Keratinocyte (primary cell): ENCODE results near the gene ZBTB48. TPM values are rescaled to one million over a fixed set of nuclear protein-coding genes. Genes with fewer than 3 reads are reported as not detected.

ENCODE experiments used
- DNase-seq: peaks from one replicate; pipeline ENCODE4 v3.0.0-alpha.2; 2011; ENCODE audit warnings: low read depth, missing footprints, low spot score
- FAIRE-seq: peaks from 2 replicates; lab custom pipeline; 2011; peaks lifted over from hg19 to GRCh38; lab: Jason Lieb, UNC
- H2AFZ ChIP-seq: 2 replicates; pipeline ENCODE4 v1.6.0; 2012; ENCODE audit warnings: low read length, control low read depth, inconsistent platforms; ENCODE audit not compliant: control insufficient read depth
- H3K27ac ChIP-seq: 2 replicates; pipeline ENCODE4 v1.5.1; 2011; ENCODE audit warnings: low read length; ENCODE audit not compliant: control insufficient read depth, insufficient read depth
- H3K27me3 ChIP-seq: 3 replicates; pipeline ENCODE4 v1.6.0; 2011; ENCODE audit warnings: low read length; ENCODE audit not compliant: control insufficient read depth, insufficient read depth; ENCODE audit errors: extremely low read depth
- H3K36me3 ChIP-seq, 2 experiments: 2 replicates in 1 of 2; 3 replicates in 1 of 2; pipeline ENCODE4 v1.5.1; 2011; ENCODE audit warnings: low read length in 2 of 2, mild to moderate bottlenecking in 1 of 2; ENCODE audit not compliant: control insufficient read depth in 2 of 2, insufficient read depth in 2 of 2; ENCODE audit errors: extremely low read depth in 1 of 2
- H3K4me1 ChIP-seq: 3 replicates; pipeline ENCODE4 v1.5.1; 2011; ENCODE audit warnings: low read length; ENCODE audit not compliant: control insufficient read depth, insufficient read depth; ENCODE audit errors: extremely low read depth
- H3K4me2 ChIP-seq: 3 replicates; pipeline ENCODE4 v1.6.0; 2011; ENCODE audit warnings: low read depth, low read length; ENCODE audit not compliant: control insufficient read depth, insufficient read depth; ENCODE audit errors: extremely low read depth
- H3K4me3 ChIP-seq, 3 experiments: fragments of 200-600 bp in 1 of 3; sonication (generic) in 1 of 3; 2 replicates in 2 of 3; 3 replicates in 1 of 3; pipeline ENCODE4 v1.5.1; 2011 to 2016; ENCODE audit warnings: low read length in 3 of 3, mild to moderate bottlenecking in 3 of 3, control low read depth in 2 of 3, inconsistent platforms in 1 of 3, low read depth in 1 of 3, mixed read lengths in 1 of 3, mixed run types in 1 of 3, moderate library complexity in 1 of 3; ENCODE audit not compliant: control insufficient read depth in 2 of 3, insufficient read depth in 2 of 3; ENCODE audit errors: extremely low read depth in 1 of 3
- H3K79me2 ChIP-seq: 2 replicates; pipeline ENCODE4 v1.6.0; 2012; ENCODE audit warnings: low read length; ENCODE audit not compliant: control insufficient read depth, insufficient read depth
- H3K9ac ChIP-seq: 3 replicates; pipeline ENCODE4 v1.6.0; 2011; ENCODE audit warnings: low read length; ENCODE audit not compliant: control insufficient read depth, insufficient read depth; ENCODE audit errors: extremely low read depth
- H3K9me1 ChIP-seq: 3 replicates; pipeline ENCODE4 v1.6.0; 2011; ENCODE audit warnings: low read length; ENCODE audit not compliant: control insufficient read depth, insufficient read depth; ENCODE audit errors: extremely low read depth
- H3K9me3 ChIP-seq: 2 replicates; pipeline ENCODE4 v1.5.1; 2012; ENCODE audit warnings: low read depth, low read length; ENCODE audit not compliant: control insufficient read depth
- H4K20me1 ChIP-seq: 3 replicates; pipeline ENCODE4 v1.6.0; 2011; ENCODE audit warnings: low read length; ENCODE audit not compliant: control insufficient read depth, insufficient read depth; ENCODE audit errors: extremely low read depth
- CTCF ChIP-seq, 3 experiments: IDR thresholded peaks in 1 of 3; conservative IDR thresholded peaks in 1 of 3; optimal IDR thresholded peaks in 1 of 3; 2 replicates in 2 of 3; 3 replicates in 1 of 3; pipeline versions ENCODE3 to v1.5.1; 2011; ENCODE audit warnings: low read length in 3 of 3, mild to moderate bottlenecking in 3 of 3, moderate library complexity in 2 of 3, control low read depth in 1 of 3, inconsistent platforms in 1 of 3; ENCODE audit not compliant: insufficient read depth in 2 of 3; ENCODE audit errors: extremely low read depth in 1 of 3
- EZH2 ChIP-seq: IDR thresholded peaks from one replicate; pipeline ENCODE4 v1.6.1; 2012; ENCODE audit warnings: inconsistent platforms, mild to moderate bottlenecking, low read length, moderate library complexity
- dilution Hi-C: fragments of 300-500 bp; cut with MboI; formaldehyde crosslinking; loops from one replicate; pipeline ENCODE4 v1.7.0; 2020; ENCODE audit warnings: low sequenced_read_pairs; ENCODE audit not compliant: extremely low pct_ligation_motif_present
- polyA plus RNA-seq, 5 experiments: library from polyadenylated mRNA; depleted of rRNA in 3 of 5; stranded (reverse) in 3 of 5; stranded (forward) in 1 of 5; unstranded in 1 of 5; fragments of >200 nt; gene quantifications; 1 replicate in 1 of 5; 2 replicates in 3 of 5; 3 replicates in 1 of 5; pipeline versions ENCODE4 v1.2.1 to v1.2.3, GENCODE V29; 2011 to 2012; ENCODE audit warnings: missing spikeins in 2 of 5, low read depth in 1 of 5, low replicate concordance in 1 of 5

Gene ZBTB48
- polyA plus RNA-seq, 1 donor (not counting 4 experiments of a cell fraction or from before 2014, with no cell fraction given) = 10.9 TPM

GRCh38 chr1:6603238-6603914 lies 23.6 kb downstream of the ZBTB48 start:
- H3K4me3 ChIP-seq = peak overlapping the region; percentile 41 to 74 (median 74)
- H3K9ac ChIP-seq = peak overlapping the region; percentile 100
- FAIRE-seq (no peak), DNase-seq (no peak)
- peak overlapping the region; percentile 97 for H3K27ac ChIP-seq
- H3K79me2 ChIP-seq = peaks cover 41% of the 10 kb centered on the region
- H2AFZ ChIP-seq = peak overlapping the region; percentile 71
- TF ChIP-seq CTCF (optimal IDR thresholded peaks at IDR 0.05 in 1 of 3, IDR thresholded peaks at IDR 0.05 in 1 of 3, conservative IDR thresholded peaks at IDR 0.05 in 1 of 3; ENCODE audit: extremely low read depth in 1 of 3, insufficient read depth in 2 of 3, low read length in 3 of 3) = no peak
- no peak for TF ChIP-seq EZH2
- H3K4me2 ChIP-seq = peak overlapping the region; percentile 95
- no peaks in the 10 kb centered on the region for H3K9me1 ChIP-seq
- peaks cover 5 to 13% of the 10 kb centered on the region in 2 experiments for H3K36me3 ChIP-seq
- no peaks in the 10 kb centered on the region for H3K9me3 ChIP-seq
- H3K4me1 ChIP-seq = peaks cover 35% of the 10 kb centered on the region
- dilution Hi-C loops = no loop called here
- peaks cover 21% of the 10 kb centered on the region for H4K20me1 ChIP-seq
- H3K27me3 ChIP-seq = no peaks in the 10 kb centered on the region

- peak overlapping the region in 2 of 3 experiments; percentile 74 for H3K4me3 ChIP-seq
- H3K9me3 ChIP-seq = no peaks in the 10 kb centered on the region
- peak overlapping the region; percentile 100 for H3K9ac ChIP-seq
- H3K4me1 ChIP-seq = peaks cover 29% of the 10 kb centered on the region
- peak overlapping the region; percentile 95 for H3K4me2 ChIP-seq
- DNase-seq = no peak
- dilution Hi-C loops = no loop called here
- H3K36me3 ChIP-seq = peaks cover 4 to 9% of the 10 kb centered on the region in 2 experiments
- H3K9me1 ChIP-seq = no peaks in the 10 kb centered on the region
- H3K79me2 ChIP-seq = peaks cover 36% of the 10 kb centered on the region
- H2AFZ ChIP-seq = peak overlapping the region; percentile 71
- H3K27ac ChIP-seq = peak overlapping the region; percentile 97
- peaks cover 18% of the 10 kb centered on the region for H4K20me1 ChIP-seq
- TF ChIP-seq EZH2 (no peak), CTCF (optimal IDR thresholded peaks at IDR 0.05 in 1 of 3, IDR thresholded peaks at IDR 0.05 in 1 of 3, conservative IDR thresholded peaks at IDR 0.05 in 1 of 3; ENCODE audit: extremely low read depth in 1 of 3, insufficient read depth in 2 of 3, low read length in 3 of 3) (no peak)
- FAIRE-seq = peak; percentile 58
- H3K27me3 ChIP-seq = no peaks in the 10 kb centered on the region
These were observed 24.2 kb downstream of the ZBTB48 start for GRCh38 chr1:6603915-6604558.
